ENCODE data around the gene ASPSCR1. TPM values are rescaled to one million over a fixed set of nuclear protein-coding genes. Genes with fewer than 3 reads are reported as not detected.

Gene ASPSCR1
- total and polyA plus RNA-seq, 2 of the 13 experiments (the other 11 are each of a cell fraction or from before 2014, with no cell fraction given): 274 to 314 TPM

- no peak for TF ChIP-seq DMTF1 (CRISPR knock-in tag; IDR thresholded peaks at IDR 0.05)
- TF ChIP-seq MAF1 (CRISPR knock-in tag; IDR thresholded peaks at IDR 0.05; ENCODE audit: borderline replicate concordance): no peak
- TF ChIP-seq, protein P1, sequence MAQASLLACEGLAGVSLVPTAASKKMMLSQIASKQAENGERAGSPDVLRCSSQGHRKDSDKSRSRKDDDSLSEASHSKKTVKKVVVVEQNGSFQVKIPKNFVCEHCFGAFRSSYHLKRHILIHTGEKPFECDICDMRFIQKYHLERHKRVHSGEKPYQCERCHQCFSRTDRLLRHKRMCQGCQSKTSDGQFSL (CRISPR knock-in tag; IDR thresholded peaks at IDR 0.05): no peak
- no peak for TF ChIP-seq MTF1 (CRISPR knock-in tag; IDR thresholded peaks at IDR 0.05)
- 0 out of 2 replicates have a peak, but pooled peaks have one; percentile 0 for TF ChIP-seq POGK (CRISPR knock-in tag; conservative IDR thresholded peaks at IDR 0.05)
- TF ChIP-seq ZNF33B (CRISPR knock-in tag; IDR thresholded peaks at IDR 0.05): no peak
- no peak for TF ChIP-seq PITX1 (CRISPR knock-in tag; IDR thresholded peaks at IDR 0.05)
- TF ChIP-seq STAT5B (CRISPR knock-in tag; IDR thresholded peaks at IDR 0.05): no peak
- no peak for TF ChIP-seq ADNP (CRISPR knock-in tag; IDR thresholded peaks at IDR 0.05)
- TF ChIP-seq ZBTB10 (CRISPR knock-in tag; IDR thresholded peaks at IDR 0.05; ENCODE audit: borderline replicate concordance): no peak; the same call in 1 of the 2 replicates
- TF ChIP-seq REXO4 (CRISPR knock-in tag; IDR thresholded peaks at IDR 0.05; ENCODE audit: borderline replicate concordance): no peak
- TF ChIP-seq ZBTB33 (CRISPR knock-in tag; IDR thresholded peaks at IDR 0.05): peak; percentile 84
- no peak for TF ChIP-seq SPEN (CRISPR knock-in tag; IDR thresholded peaks at IDR 0.05; ENCODE audit: low read depth)
- no peak for TF ChIP-seq AHR (CRISPR knock-in tag; IDR thresholded peaks at IDR 0.05)
- TF ChIP-seq, protein P2, sequence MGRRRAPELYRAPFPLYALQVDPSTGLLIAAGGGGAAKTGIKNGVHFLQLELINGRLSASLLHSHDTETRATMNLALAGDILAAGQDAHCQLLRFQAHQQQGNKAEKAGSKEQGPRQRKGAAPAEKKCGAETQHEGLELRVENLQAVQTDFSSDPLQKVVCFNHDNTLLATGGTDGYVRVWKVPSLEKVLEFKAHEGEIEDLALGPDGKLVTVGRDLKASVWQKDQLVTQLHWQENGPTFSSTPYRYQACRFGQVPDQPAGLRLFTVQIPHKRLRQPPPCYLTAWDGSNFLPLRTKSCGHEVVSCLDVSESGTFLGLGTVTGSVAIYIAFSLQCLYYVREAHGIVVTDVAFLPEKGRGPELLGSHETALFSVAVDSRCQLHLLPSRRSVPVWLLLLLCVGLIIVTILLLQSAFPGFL (CRISPR knock-in tag; IDR thresholded peaks at IDR 0.05): no peak
- TF ChIP-seq ZFP36L1 (CRISPR knock-in tag; IDR thresholded peaks at IDR 0.05): no peak
- TF ChIP-seq JUN (CRISPR knock-in tag; IDR thresholded peaks at IDR 0.05): no peak
- no peak for TF ChIP-seq NAIF1 (CRISPR knock-in tag; IDR thresholded peaks at IDR 0.05; ENCODE audit: borderline replicate concordance)
- TF ChIP-seq ZNF550 (CRISPR knock-in tag; IDR thresholded peaks at IDR 0.05; ENCODE audit: borderline replicate concordance): no peak
Measured at GRCh38 chr17:81996232-81996756, 18.9 kb downstream of the ASPSCR1 start (continued).
